Activated CD8-positive, alpha-beta memory T cell treated with anti-CD3 and anti-CD28 coated beads, Interleukin-2, amount 50 U/mL, for 1 hour (primary cell): ENCODE results near the gene ADM2.
"Not testable (repeated sequence)": the region's sequence is repeated elsewhere in the genome, so short reads cannot be mapped to it uniquely, and the experiment has no call there.

Source experiments
- DNase-seq: peaks from one replicate; pipeline ENCODE4 v3.0.0-alpha.2; 2020; ENCODE audit errors: extremely low read depth

Gene ADM2

DNA sequence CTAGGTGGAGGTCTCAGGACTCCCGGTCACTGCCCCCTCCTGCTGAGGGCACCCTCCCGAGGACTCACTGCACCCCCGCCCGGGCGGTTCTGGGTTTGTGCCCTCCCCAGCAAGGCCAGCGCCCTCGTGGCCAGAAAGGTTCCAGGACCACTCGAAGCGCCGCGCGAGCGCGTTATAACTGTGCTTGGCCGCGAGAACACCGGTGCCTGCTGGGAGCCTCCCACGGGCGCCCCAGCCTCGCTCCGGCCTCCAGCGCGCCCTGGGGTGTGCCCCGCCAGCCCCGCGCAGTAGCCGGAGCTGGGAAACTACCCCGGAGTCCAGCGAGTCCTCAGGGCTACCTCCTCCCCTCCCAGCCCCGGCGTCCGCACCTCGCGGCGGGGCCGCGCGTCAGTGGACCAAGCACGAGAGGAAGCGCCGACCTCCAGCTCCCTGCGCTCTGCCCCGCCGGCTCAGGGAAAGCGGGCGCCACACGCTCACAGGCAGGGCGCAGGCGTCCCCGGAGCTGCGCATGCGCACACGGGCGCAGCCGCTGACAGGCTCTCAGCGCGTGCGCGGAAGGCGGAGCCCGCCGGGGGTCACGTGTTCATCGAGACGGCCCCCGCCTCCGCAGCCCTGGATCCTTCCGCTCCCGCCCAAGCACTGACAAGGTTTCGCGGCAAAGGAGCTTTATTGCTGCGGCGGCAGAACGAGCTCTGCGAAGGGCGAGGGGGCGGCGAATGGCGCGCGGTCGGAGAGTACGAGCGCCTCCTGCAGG lies 43.9 kb downstream of the ADM2 start, which contains the start of gene SCO2:
TSS of gene SCO2 (minus strand) at position 495 of the 754 bp plus-strand sequence. CDS start 1,187 bp downstream, outside the sequence.
- peak; percentile 93 for DNase-seq

DNA sequence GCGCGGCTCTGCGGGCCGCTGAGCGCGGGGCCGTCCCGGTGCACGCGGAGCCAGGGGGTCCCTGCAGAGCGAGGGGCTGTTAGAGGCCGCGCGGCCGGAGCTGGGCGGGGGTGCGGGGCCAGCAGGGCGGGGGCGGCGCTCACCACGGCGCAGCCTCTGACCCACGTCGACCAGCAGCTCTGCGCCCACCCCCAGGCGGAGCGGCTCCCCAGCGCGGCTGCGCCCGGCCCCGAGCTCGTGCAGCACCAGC lies 44.4 kb downstream of the ADM2 start:
- no peak for DNase-seq

DNA sequence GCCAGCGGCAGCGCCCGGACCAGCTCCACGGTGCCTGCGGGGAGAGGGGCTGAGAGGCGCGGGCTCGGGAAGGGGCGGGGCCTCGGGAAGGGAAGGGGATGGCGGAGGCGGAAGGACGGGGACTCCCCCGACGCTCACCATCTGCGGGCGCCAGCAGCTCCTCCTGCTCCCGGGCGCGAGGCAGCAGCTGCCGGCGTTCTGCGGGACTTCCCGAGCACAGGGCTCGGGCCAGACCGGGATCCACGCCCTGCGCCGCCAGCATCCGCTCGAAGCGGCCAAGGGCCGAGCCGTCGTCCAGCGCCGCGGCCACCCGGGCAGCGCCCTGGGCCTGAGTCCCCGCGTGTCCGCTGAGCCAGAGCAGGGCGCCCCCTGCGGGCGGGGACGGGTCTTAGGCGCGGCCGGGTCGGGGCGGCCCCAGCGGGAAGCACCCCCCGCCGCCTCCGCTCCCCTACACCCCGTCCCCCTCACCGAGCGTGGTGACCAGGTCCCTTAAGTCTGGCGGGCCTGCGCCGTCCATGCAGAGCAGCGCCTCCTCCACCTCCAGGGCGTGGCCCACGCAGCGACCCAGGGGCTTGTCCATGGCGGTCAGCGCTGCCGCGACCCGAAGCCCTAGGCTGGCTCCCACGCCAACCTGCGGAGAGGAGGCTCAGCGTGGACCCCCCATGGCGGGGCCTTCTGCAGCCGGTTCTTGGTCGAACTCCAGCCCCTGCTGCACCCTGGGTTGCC lies 44.9 kb downstream of the ADM2 start:
- DNase-seq, result peak; percentile 59

DNA sequence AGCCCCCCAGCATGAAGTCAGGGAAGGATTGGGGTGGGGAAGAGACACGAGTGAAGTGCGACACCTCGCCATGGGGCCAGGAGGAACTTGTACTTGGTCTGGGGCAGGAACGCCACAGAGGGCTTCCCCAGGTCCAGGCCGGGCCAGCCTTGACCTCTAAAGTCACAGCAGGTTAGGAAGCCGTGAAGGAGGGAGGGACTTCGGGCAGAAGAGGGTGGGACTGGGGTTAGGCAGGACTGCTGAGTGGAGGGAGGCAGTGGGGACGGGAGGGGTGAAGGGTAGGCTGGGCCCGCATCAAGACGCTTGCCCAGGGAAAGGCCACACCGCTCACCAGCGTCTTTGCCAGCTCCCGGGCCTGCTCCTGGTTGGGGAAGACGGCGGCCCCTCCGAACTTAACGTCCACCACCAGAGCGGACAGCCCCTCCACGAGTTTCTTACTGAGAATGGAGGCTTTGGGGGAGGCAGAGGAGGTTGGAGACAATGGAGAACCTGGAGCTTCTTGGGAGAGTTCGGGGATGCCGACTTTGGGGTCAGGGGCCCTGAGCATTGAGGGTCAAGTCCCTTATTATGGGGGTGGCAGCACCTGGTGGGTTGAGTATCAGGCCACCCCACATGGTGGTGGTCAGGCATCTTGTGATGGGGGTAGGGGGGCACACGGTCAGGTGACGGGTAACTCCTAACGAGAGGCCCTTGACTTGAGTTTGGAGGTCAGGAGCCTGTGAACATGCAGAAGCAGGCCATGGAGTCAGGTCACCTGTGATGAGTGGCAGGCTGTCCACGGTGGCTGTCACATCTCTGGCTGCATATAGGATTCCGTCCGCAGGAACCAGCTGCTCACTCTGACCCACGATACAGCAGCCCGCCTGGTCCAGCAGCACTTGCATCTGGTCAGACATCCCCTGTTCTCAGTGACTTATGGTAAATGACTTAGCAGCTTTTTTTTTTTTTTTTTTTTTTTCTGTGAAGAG lies 45.8 kb downstream of the ADM2 start:
- DNase-seq, result no peak

DNA sequence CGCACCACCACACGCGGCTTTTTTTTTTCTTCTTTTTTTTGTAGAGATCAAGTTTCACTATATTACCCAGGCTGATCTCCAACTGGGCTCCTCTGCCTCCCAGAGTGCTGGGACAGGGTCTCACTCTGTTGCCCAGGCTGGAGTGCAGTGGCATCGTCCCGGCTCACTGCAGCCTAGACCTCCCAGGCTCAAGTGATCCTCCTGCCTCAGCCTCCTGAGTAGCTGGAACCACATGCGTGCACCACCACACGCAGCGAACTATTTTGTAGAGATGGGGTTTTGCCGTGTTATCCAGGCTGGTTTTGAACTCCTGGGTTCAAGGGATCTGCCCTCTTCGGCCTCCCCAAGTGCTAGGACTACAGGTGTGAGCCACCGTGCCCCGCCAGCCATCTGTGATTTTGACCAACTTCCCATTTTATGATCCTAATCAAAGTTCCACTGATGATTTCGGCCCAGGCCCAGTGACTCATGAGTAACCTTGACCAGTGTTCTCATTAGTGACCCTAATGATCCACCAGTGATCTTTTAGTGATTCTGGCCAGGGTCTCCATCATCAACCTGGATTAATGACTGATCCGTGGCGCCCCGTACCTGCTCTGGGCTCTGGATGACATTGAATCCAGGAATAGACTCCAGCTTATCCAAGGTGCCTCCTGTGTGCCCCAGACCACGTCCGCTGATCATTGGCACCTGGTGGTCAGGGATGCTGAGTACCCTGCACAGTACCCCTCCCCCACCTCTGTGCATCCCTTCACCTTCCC lies 46.8 kb downstream of the ADM2 start:
- DNase-seq, result no peak

DNA sequence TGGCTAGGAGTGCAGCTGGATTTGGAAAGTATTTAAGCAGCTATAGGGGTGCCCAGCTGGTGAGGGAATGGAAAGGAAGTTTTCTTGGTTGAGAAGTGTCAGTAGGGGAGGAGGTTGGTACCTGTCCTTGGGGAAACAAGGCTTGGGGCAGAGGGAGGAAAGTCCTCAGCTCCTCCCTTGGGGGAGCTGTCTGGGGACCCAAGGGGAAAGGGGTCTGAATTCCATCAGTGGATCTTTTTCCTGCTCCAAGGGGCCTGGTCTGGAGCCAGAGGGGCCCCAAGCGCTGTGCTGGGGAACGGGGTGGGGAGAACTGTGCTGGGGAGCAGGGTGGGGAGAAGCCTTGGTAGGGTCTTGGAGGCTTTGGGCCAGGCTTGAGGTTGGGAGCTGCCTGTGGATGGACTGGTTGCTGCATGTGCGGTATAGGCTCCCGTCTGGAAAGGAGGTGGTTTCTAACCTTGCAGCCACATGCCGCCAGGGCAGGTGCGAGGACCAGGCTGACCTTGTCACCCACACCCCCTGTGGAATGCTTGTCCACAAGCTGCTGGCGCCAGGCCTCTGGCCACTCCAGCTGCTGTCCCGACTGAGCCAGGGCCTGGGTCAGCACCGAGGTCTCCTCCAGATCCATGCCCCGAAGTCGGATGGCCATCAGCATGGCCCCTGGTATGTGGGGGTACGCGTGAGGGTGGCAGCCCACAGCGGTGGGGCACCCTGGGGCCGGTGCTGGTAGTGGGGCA lies 47.5 kb downstream of the ADM2 start:
- DNase-seq, result no peak

DNA sequence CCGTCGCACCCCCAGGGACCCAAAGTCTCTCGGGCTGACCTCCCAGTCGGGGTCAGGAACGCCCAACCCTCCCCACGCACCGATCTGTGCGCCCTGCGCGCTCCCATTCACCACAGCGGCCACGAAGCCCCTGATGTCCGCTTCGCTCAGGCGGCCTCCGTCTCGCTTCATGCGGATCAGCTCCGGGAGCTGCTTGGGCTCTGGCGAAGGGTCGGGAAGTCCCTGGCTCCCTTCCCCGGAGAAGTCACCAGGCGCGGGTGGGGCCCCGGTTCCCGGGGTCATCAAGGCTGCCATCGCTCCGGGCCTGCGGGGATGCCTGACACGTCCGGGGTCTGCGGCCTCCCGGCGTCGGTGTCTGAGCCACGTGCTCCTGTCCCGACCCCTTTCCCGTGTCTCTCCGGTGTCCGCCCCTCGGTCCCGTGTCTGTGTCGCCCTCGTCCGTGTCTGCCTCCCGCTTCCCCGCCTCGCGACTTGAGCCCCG lies 48.1 kb downstream of the ADM2 start:
- DNase-seq, result no peak

DNA sequence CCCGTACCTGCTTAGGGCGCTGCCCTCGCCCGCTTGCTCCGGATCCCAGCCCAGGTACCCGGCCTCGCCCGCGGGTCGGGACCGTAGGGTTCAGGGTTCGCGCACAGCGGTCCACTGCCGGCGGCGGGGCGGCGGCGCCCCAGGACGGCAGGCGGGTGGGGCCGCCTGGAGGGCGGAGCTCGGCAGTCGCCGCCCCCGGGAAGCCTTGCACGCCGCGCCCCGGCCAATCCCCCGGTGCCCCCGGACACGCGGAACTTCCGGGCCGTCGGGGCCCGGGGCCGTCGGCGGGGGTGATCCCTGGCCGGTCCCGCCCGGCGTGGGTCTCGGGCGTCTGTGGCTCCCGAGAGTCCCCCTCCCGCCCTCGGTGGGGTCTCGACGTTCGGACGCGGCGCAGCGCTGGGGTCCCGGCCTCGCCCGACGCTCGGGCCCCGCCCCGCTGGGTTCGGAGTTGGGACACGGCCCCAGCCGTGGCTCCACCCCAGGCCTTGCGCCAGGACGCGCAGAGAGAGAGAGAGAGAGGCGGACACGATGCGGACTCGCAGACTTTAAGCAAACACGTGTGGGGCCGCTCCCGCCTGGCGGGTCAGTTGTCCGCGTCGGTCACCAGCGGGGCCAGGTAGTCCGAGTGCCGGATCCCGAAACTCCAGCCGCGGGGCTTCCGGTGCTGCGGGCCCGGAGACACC lies 48.7 kb downstream of the ADM2 start, which contains the start of gene TYMP:
TSS of gene TYMP (minus strand) at position 116 of the 683 bp plus-strand sequence. CDS start 303 bp downstream, outside the sequence.
- DNase-seq, result no peak

DNA sequence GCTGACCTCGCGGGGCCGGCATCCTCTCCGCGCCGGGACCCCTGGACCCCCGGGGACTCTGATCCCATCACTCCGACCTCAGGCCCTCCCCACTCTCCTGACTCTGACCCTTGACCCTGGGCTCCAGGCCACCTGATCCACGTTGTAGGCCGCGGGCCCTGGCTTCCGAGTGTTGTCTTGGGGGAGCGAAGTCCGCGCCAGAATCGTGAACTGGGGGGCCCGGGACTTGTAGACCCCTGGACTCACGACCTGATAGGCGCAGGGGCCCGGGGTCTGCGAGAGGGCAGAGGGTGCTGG lies 49.2 kb downstream of the ADM2 start:
- no peak for DNase-seq

DNA sequence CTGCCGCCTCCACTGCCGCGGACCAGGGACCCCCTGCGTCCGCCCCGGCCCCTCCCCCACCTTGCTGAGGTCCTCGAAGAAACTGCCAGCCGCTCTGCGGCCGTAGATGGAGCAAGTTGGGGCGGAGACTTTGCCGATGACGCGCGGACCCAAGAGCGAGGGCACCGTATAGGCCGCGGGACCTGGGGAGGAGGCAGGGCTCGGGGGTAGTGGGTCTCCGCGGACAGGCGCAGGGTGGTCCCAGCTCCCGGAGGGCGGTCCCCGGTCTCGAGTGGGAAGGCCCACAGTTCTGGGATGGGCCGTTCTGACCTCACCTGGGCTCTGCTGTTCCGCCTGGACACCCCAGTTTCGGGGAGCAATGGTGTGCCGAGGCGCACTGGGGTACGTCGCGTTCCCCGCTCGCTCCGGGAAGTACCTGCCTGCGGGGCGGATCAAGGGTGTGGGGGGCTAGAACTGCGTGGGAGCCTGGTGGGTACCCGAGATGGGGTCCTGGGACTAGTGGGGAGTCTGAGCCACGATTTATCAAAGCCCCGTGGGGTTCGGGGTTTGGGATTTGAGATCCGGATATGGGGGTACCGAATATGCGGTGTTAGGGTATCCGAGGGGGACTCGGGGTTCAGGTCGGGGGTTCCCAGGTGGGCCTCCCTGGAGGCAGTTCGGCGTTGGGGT lies 49.7 kb downstream of the ADM2 start:
- DNase-seq, result no peak

DNA sequence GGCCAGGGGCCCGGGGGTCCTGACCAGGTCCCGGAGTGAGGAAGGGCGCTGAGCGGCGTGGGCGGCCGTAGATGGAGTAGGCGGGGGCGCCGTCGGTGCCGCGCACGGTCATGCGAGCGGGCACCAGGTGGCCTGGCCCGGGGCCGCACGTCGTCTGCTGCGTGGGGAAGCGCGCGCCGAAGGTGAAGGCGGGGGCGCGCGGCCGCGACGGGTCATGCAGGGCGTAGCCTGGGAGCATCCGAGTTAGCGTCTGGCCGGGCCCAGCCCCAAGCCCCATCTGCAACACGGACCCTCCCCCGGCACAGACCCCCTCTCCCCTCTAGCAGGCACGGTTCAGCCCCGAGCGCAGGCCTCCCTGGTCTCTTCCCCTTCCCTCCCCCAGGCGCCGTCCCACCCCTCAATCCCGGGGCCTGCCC lies 50.2 kb downstream of the ADM2 start:
- no peak for DNase-seq

DNA sequence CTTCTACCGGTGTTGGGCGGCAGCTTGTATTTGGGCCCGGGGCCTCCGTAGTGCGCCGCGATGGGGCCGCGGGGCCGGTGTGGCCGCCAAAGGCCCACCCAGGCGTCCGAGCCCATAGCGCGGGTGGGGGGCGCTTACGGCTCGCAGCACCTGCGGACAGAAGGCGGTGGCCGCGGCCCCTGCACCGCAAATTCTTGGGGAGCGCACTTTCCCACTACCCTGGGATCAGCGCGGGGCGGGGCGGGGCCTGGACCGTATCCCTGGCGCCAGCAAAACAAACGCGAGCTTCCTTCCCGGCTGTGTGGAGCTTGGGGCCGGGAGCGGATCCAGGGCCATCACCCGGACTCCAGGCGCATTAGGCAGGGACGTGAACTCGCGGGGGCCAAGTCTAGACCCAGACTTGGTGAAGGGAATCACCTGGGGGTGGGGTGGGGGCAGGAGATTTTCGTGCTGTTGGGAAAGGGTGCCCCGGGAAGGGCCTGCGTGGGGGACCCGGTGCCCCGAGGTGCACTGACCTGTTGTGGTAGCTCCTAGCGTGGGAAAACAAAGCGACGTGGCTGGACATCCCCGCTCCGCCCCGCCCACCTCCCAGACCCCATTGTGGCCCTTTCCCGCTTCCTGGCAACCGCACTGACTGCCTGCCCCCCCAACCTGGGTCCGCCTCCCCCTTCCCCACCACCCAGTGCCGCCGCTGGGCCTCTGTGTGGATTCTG lies 50.8 kb downstream of the ADM2 start:
- no peak for DNase-seq

DNA sequence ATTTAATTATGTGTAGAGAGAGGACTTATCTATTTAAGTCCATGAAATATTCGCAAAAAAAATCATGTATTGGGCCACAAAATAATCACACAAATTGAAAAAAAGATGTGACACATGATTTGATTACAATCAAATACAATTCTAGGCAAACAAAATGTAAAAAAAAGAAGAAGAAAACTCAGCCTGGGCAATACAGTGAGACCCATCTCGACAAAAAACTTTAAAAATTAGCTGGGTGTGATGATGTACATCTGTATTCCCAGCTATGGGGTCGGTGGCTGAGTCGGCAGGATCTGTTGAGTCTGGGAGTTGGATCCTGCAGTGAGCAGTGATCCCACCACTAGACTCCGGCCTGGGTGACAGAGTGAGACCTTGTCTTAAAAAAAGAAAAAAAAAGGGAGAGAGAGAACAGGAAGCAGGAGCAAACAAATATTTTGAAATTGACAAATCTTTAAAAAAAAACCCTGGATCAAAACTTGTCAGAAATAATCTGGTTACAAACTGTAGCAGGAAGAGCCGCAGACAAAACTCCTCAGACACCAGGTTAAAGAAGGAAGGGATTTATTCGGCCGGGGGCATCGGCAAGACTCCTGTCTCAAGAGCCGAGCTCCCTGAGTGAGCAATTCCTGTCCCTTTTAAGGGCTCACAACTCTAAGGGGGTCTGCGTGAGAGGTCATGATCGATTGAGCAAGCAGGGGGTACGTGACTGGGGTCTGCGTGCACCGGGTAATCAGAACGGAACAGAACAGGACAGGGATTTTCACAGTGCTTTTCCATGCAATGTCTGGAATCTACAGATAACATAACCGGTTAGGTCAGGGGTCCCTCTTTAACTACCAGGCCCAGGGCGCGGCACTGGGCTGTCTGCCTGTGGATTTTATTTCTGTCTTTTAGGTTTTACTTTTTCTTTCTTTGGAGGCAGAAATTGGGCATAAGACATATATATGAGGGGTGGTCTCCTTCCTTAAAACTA lies 51.8 kb downstream of the ADM2 start:
- no peak for DNase-seq

DNA sequence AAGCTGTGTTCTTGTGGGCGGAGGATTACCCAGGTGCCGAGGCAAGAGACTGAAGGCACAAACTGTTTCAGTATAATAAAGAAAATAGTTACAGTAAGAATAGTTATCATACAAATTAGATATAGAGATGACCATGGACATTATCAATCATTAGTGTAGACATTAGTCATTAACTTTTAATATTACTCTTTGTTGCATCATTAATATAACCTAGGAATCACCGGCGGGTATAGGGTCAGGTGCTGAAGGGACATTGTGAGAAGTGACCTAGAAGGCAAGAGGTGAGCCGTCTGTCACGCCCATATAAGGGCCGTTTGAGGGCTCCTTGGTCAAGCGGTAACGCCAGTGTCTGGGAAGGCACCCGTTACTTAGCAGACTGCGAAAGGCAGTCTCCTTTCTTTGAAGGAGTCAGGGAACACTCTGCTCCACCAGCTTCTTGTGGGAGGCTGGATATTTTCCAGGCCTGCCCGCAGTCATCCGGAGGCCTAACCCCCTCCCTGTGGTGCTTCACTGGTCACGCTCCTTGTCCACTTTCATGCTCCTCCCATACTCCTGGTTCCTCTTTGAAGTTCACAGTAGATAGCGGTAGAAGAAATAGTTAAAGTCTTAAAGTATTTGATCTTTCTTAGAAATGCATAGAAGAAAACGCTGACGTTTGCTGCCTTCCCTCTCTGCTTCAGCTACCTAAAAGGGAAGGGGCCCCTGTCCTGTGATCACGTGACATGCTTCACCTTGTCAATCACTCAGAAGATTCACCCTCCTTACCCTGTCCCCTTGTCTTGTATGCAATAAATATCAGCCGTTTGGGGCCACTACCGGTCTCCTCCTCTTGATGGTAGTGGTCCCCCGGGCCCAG lies 52.7 kb downstream of the ADM2 start:
- not testable (repeated sequence) for DNase-seq

DNA sequence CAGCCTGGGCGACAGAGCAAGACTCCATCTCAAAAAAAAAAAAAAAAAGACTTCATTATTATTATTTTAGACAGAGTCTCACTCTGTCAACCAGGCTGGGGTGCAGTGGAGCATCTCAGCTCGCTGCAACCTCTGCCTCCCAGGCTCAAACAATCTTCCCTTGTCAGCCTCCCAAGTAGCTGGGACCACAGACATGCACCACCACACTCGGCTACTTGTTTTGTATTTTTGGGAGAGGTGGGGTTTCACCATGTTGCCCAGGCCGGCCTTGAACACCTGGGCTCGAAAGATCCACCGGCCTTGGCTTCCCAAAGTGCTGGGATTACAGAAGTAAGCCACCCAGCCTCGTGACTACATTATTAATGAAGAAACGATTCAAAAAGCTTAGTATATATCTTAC lies 53.8 kb downstream of the ADM2 start:
- DNase-seq, result no peak
